HG03060 (cell line): Measurements from ENCODE around the gene SOX15.
A peak's percentile ranks its signal among the peaks of the same experiment; 100 is the strongest.
"Not testable (repeated sequence)": the region's sequence is repeated elsewhere in the genome, so short reads cannot be mapped to it uniquely, and the experiment has no call there.

Experiments
- ATAC-seq: cut with Tn5 transposase; IDR thresholded peaks from one replicate; pipeline ENCODE4 v1.9.1; 2021; ENCODE audit warnings: low read depth, moderate number of reproducible peaks; ENCODE audit not compliant: unreplicated experiment

Gene SOX15

GRCh38 chr17:7589891-7590691 lies at the start of gene SOX15:
TSS of gene SOX15 (minus strand) at chr17:7590094. CDS start at chr17:7589676, 418 bp downstream.
- no peak for ATAC-seq

- ATAC-seq: no peak
Observed at GRCh38 chr17:7636163-7636562, 46.3 kb upstream of the SOX15 start.

DNA sequence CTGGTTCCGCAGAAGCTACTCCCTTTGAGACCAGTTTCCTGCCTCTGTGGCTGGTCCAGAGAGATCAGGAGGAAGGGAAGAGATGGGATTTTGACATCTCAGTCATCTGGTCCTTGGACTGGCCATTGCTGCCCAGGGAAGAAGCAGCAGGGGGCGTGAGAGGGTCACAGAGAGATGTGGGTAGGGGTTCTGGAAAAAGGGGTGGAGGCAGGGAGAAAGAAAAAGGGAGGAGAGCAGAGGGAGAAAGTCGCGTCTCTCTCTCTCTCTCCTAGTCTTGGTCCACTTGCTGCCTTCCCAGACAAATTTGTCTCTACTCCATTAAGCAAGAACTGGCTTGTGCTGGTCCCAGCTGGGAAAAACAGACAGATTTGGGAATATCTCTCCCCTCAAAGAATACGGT lies 44.5 kb upstream of the SOX15 start:
- ATAC-seq: no peak

DNA sequence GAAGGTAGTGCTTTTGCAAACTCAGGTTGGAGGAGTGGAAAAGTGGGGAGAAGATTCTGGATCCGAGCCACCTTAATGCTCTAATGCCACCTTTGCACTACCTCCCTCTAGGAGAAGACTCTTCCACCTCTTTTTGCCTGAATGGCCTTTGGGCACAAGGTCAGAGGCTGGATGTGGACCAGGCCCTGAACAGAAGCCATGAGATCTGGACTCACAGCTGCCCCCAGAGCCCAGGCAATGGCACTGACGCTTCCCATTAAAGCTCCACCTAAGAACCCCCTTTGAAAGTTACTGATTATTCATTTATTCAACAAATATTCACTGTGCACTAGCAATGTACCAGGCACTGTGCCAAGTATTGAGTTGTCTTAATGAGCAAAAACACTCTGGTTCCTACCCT lies 43.2 kb upstream of the SOX15 start:
- no peak for ATAC-seq

DNA sequence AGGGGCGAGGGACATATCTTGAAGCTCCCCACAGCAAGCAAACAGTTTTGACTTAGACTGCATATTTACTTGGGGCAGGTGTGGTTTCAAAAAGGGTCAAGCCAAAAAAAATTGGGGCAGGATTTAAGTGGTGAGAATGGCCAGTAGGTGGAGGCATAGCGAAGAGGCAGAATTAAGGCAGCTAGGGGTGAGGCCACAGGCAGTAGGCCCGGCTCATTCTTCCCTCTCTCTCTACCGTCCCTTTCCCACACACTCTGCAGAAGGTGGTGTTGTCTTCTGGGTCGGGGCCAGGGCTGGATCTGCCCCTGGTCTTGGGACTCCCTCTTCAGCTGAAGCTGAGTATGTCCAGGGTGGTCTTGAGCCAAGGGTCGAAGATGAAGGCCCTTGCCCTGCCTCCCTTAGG lies 42.6 kb upstream of the SOX15 start:
- no peak for ATAC-seq

GRCh38 chr17:7631398-7632380 lies 41.8 kb upstream of the SOX15 start:
- ATAC-seq: no peak

- ATAC-seq: no peak
Observed at GRCh38 chr17:7629939-7630571, 40.2 kb upstream of the SOX15 start, which contains the start of gene SHBG. TSS of gene SHBG (plus strand) at chr17:7630135. CDS start at chr17:7630173, 38 bp downstream.

- no peak for ATAC-seq
Observed at GRCh38 chr17:7627250-7628121, 37.6 kb upstream of the SOX15 start, which contains the start of gene SAT2. TSS of gene SAT2 (minus strand) at chr17:7627821. CDS start at chr17:7627635, 186 bp downstream.

GRCh38 chr17:7626956-7627249 lies 37.0 kb upstream of the SOX15 start:
- no peak for ATAC-seq

DNA sequence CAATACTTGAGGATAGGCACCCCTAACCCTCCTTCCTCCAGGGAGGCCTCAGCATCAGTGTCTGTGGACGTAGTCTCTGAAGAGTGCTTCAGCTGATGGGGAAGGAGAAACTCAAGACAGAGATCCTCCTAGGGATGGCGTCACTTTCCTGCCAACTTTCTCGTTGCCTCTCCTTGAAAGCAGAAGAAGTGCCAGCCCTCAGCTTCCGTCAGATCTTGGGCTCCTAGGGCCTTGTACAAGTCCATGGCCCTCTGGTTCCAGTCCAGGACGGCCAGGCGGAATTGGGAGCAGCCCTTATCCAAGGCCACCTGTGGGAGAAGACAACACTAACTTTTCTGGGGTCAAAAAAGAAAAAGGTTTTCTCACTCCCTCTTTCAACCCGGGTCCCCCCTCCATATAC lies 36.4 kb upstream of the SOX15 start:
- no peak for ATAC-seq

DNA sequence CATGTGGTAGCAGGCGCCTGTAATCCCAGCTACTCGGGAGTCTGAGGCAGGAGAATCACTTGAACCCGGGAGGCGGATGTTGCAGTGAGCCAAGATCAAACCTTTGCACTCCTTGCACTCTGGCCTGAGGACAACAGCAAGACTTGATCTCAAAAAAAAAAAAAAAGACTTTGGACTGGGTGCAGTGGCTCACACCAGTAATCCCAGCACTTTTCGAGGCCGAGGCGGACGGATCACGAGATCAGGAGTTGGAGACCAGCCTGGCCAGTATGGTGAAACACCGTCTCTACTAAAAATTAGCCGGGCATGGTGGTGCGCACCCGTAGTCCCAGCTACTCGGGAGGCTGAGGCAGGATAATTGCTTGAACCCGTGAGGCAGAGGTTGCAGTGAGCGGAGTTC lies 35.9 kb upstream of the SOX15 start:
- ATAC-seq: not testable (repeated sequence)

GRCh38 chr17:7623661-7624060 lies 33.8 kb upstream of the SOX15 start:
- ATAC-seq: no peak

DNA sequence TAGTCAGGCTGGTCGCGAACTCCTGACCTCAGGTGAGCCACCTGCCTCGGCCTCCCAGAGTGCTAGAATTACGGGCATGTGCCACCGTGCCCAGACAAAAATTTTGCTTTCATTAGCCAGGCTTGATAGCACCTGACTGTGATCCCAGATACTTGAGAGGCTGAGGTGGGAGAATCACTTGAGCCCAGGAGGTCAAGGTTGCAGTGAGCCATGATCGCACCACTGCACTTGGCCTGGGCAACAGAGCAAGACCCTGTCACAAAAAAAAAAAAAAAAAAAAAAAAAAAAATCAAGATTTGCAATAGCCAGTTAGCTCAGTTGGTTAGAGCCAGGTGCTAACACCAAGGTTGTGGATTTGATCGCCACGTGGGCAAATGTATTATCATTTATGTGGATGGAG lies 30.9 kb upstream of the SOX15 start:
- ATAC-seq: no peak

GRCh38 chr17:7618608-7619007 lies 28.7 kb upstream of the SOX15 start:
- ATAC-seq: no peak

DNA sequence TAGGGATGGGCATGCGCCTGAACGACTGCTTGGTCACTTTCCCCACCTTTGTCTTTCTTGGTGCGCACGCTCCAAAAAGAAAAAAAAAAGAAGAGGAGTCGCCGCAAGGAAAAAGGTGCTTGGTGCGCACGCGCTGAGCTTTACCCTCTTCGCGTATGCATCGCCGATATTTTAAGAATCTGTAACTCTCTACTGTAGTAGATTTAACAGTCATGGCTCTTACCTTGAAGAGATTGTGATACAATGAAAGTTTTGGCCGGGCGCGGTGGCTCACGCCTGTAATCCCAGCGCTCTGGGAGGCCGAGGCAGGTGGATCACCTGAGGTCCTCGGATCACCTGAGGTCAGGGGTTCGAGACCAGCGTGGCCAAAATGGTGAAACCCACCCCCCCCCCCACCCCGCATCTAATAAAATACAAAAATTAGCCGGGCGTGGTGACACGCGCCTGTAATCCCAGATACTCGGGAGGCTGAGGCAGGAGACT lies 25.4 kb upstream of the SOX15 start:
- ATAC-seq: no peak

GRCh38 chr17:7614425-7615264 lies 24.8 kb upstream of the SOX15 start, which contains the start of gene FXR2:
TSS of gene FXR2 (minus strand) at chr17:7614897. CDS start at chr17:7614532, 365 bp downstream.
- ATAC-seq: peak; percentile 73

DNA sequence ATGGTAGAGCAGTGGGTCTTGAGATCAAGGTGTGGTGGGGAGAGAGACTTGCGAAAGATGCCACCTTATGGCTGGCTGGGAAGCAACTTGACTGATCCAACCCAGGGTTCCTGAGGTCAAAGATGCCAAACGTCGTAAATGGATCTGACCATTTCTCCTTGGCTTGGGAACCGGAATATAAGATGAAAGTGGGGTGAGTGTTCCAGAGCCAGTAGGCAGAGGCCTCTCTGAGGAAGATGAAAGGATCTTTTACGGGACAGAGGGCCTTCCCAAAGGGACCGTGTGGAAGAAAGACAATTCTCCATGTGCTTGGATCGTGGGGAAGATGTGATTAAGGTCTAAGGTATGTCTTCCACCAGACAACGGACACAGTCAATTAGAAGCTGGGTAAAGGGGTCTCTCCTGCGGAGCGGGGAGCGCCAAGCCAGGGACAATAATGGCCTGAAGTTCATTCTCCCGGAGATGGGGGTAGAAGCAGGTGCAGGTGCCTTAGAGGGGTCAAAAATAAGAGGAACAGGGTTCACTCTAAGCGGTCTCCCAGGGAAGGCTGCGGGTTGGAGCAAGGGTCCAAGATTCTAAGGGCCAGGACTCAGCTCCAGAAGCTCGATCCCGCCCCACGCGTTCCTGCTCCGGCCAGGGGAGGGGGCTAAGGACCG lies 24.0 kb upstream of the SOX15 start:
- ATAC-seq: peak; percentile 4

DNA sequence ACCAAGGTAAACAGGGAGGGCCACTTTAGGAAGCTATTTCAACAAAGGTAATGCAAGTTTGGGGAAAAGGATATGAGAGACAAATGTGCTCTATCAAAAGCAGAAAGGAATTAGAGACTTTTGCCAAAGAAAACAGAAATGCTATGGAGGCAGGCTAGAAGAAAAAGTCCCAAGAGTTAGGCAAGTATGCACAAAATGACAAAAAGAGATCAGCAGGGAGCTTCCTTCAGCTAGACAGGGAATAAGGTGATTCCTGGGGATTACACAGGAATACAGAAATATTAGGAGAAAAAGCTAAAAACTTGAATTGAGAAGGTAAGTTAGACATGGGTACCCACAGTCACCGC lies 22.4 kb upstream of the SOX15 start:
- no peak for ATAC-seq
